NOMO-1 treated with DMSO at 0.1 percent for 48 hours (cell line): ENCODE measurements around the gene L1CAM.

Source experiments
- DNase-seq: peaks from one replicate; lab custom pipeline; 2025; ENCODE audit not compliant: unreplicated experiment; lab: John Stamatoyannopoulos, UW

The L1CAM gene

GRCh38 chrX:153903991-153904957 is 18.3 kb upstream of the L1CAM start, which contains the start of gene AVPR2:
Gene AVPR2 (plus strand): TSS chrX:153904673. CDS start chrX:153905146, 473 bp downstream.
- no peak for DNase-seq

- DNase-seq = no peak
Observed at GRCh38 chrX:153903238-153903980, 17.4 kb upstream of the L1CAM start.

GRCh38 chrX:153902385-153902784 is 16.4 kb upstream of the L1CAM start:
- DNase-seq = no peak

GRCh38 chrX:153901753-153902140 is 15.8 kb upstream of the L1CAM start:
- DNase-seq = no peak

- peak; percentile 84 for DNase-seq
Observed at GRCh38 chrX:153900831-153901752, 15.1 kb upstream of the L1CAM start.

GRCh38 chrX:153897899-153898298 is 11.9 kb upstream of the L1CAM start:
- DNase-seq = no peak

DNA sequence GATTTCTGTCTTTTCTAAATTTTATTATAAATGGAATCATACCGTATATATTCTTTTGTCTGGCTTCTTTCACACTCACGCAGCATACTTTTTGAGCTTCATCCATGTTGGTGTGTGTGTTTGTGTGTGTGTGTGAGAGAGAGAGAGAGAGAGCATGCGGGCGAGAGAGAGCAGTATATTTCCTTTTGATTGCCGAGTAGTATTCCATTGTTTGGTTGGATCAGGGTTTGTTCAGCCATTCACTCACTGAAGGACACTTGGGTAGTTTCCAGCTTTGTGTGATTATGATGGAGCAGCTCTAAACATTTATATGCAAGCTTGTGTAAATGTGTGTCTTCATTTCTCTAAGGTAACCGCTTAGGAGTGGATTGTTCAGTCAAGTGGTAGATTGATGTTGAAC is 3.1 kb upstream of the L1CAM start:
- DNase-seq = no peak

DNA sequence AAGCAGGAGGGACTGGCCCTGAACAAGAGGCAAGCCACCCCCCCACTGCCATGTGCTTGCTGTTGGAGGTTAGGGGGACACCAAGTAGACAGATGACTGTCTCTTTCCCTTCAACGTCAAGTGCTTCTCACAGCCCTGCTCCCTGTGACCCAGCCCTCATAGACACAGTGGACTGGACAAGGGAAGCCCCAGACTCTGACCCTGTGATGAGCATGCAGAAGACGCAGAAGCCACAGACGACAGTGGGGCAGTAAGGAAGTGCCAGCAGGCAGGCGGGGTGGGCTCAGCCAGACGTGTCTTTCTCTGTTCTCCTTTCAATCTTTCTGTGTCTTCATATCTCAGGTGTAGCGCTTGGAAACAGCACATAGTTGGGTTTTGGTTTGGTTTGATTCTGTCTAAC is 2.4 kb upstream of the L1CAM start:
- DNase-seq = no peak

DNA sequence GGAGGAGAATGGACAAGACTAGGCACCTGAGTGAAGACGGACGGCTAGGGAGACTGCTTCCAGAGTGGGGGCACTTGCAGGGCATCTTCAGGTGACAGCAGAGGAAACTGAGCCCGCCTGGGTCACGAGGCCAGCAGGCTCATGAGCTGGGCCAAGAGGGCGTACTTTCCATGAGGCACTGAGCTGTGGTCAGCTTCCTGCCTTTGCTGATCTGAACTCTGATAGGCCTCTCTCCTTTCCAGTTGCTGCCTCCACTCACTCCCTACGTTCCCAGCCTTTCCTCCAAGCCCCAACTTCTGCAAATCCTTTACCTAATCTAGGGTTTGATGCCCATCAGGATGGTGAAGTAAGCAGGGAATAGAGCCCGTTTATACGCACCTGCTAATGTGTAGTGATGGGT is 1.4 kb upstream of the L1CAM start:
- DNase-seq = no peak

- DNase-seq = no peak
Observed at GRCh38 chrX:153886915-153887314, 942 bp upstream of the L1CAM start.

DNA sequence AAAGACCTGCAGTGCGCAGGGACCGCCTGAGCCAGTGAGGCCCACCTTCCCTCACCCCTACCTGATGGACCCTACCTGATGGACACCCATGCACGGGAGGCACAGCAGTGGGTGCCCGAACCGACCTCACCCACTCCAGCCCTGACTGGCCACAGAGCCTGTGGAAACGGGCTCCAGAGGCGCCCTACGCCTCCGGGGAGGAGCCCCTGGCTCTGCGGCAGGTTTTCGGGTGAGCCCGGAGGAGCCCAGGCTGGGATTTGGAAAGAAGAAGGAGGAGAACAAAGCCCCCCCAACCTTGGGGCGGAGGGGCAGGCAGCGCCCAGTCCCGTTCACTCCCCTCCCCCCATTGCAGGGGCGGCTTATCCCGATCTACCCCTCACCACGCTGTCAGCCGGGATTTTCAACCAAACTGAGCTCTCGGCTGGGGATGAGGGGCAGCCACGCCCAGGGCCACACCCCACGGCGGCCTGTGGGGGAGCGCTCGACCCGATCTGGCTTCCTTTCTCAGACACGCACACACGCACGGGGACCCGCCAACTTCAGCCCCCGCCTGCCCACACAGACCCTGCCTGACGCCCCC is 675 bp downstream of the L1CAM start:
- DNase-seq = no peak

DNA sequence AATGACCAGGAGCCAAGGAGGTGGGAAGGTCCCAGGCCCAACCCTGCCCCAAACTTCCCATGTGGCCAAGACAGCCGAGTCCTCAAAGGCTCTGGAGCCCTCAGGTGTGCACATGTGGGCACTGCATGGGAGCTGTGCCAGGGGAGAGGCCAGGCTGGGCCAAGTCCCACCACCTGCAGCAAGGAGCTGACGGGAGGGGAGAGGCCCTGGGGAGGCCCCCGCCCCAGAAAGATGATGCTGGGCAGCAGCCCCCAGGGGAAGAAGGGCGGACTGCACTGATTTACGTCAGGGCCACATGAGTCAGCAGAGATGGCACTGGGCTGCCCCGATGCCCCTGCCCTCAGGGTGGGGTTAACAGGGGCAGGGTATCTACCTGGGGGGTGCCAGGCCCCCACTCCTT is 1.4 kb downstream of the L1CAM start:
- no peak for DNase-seq

- DNase-seq = no peak
Observed at GRCh38 chrX:153884136-153884535, 1.8 kb downstream of the L1CAM start.

- no peak for DNase-seq
Observed at GRCh38 chrX:153883163-153883843, 2.7 kb downstream of the L1CAM start.

DNA sequence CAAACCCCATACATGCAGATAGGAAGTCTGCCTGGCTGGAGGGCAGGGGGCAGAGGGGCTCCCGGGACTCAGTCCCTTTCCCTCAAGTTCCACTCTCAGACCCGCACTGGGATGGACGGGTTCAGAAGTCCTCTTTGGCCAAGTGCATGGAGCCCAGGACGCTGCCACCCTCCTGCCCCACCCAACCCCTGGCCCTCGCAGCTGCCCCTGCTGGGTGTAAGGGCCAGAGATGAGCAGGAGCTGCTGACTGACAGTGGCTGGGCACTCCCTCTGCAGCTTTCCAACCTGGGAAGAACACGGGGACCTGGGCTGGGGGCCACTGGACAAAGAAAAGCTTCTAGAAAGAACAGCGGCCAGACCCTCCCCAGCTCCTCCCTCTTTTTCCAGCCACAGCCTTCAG is 3.4 kb downstream of the L1CAM start:
- no peak for DNase-seq

DNA sequence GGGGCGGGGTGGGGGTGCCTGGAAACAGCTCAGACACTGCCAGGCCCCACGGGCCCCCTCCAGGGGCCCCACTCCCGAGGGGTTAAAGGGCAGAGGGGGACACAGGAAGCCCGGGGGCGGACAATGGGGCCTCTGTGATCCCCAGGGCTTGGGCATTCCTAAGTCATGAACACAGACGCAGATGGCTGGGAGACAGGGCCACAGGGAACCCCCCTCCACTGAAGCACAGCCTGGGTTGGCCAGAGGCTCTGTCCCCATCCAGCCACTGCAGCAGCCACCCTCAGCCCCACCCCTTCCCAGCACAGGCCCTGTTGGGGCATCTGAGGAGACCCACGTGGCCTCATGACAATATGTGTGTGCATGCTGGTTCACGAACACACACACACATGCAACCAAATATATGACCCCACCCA is 3.9 kb downstream of the L1CAM start:
- DNase-seq = no peak

- no peak for DNase-seq
Observed at GRCh38 chrX:153881281-153881680, 4.7 kb downstream of the L1CAM start.

GRCh38 chrX:153880440-153880815 is 5.5 kb downstream of the L1CAM start:
- no peak for DNase-seq

DNA sequence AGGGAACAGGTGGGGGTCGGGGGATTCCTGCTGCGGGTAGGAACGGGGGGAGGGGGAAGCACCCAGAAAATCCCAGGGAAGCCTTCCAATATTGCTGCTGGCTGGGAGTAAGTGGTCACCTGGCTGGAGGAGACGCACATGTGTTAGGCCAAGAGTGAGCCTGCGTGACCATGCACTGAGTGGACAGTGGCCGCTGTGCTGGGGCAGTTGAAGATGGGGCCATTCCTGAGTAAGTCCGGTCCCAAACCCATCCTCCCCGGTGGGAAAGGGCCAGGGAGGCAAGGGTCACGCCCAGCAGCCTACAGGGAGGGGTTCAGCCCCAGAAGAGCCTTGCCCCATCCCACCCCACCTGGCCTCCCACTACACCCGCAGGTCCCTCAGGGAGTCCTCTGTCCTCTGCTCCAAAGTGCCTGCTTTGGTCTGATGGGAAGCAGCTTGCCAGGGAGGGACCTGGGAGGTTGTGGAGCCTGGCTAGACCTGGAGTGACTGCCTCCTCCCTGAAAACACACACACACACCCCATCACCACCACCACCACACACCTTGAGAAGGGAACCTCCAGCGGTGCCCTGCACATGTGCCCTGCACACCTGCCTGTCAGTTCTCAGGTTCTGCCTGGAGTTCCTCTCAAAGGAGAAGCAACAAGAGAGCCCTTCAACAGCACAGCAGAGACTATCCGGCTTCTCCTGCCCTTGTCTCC is 6.1 kb downstream of the L1CAM start:
- no peak for DNase-seq
